CD14-positive monocyte (primary cell): Measurements from ENCODE around the gene CDA. TPM values are rescaled to one million over a fixed set of nuclear protein-coding genes. Genes with fewer than 3 reads are reported as not detected.

Source experiments
- DNase-seq, 3 donors: peaks; one replicate each; pipeline ENCODE4 v3.0.0-alpha.2; 2011 to 2022
- H2AFZ ChIP-seq: 2 replicates; pipeline ENCODE4 v1.6.0; 2012; ENCODE audit warnings: mild to moderate bottlenecking, low read depth, low read length, inconsistent platforms; ENCODE audit not compliant: insufficient read depth, poor library complexity, severe bottlenecking
- H3K27ac ChIP-seq, 2 donors: 1 replicate in 1 of 2; 2 replicates in 1 of 2; pipeline ENCODE4 v1.5.1; 2012 to 2013; ENCODE audit warnings: low read length in 2 of 2, control low read depth in 1 of 2, inconsistent platforms in 1 of 2, low read depth in 1 of 2, mild to moderate bottlenecking in 1 of 2
- H3K27me3 ChIP-seq, 2 donors: one replicate each; pipeline versions ENCODE4 v1.6.0 to v1.6.1; 2011 to 2013; ENCODE audit warnings: low read length in 2 of 2; ENCODE audit not compliant: control insufficient read depth in 2 of 2, insufficient read depth in 2 of 2
- H3K36me3 ChIP-seq, 2 donors: replicated peaks in 1 of 2; 1 replicate in 1 of 2; 2 replicates in 1 of 2; pipeline versions ENCODE4 v1.5.1 to v1.6.1; 2012 to 2013; ENCODE audit warnings: low read length in 2 of 2, control low read depth in 1 of 2, inconsistent platforms in 1 of 2, mild to moderate bottlenecking in 1 of 2; ENCODE audit not compliant: insufficient read depth in 2 of 2, control insufficient read depth in 1 of 2
- H3K4me1 ChIP-seq, 2 donors: 1 replicate in 1 of 2; 2 replicates in 1 of 2; pipeline versions ENCODE4 v1.5.1 to v1.6.1; 2012 to 2013; ENCODE audit warnings: low read length in 2 of 2, control low read depth in 1 of 2, inconsistent platforms in 1 of 2, mild to moderate bottlenecking in 1 of 2, moderate library complexity in 1 of 2; ENCODE audit not compliant: insufficient read depth in 2 of 2, control insufficient read depth in 1 of 2
- H3K4me2 ChIP-seq: replicated peaks from 2 replicates; pipeline ENCODE3; 2012; ENCODE audit warnings: low read length, moderate library complexity, mild to moderate bottlenecking; ENCODE audit not compliant: poor library complexity, severe bottlenecking; ENCODE audit errors: extremely low read depth
- H3K4me3 ChIP-seq, 3 experiments: fragments of 200-600 bp in 1 of 3; sonication (generic) in 1 of 3; replicated peaks in 1 of 3; 1 replicate in 2 of 3; 2 replicates in 1 of 3; pipeline ENCODE4 v1.5.1; 2011 to 2013; ENCODE audit warnings: low read length in 3 of 3, mild to moderate bottlenecking in 3 of 3, control low read depth in 2 of 3, low read depth in 2 of 3, inconsistent platforms in 1 of 3, moderate library complexity in 1 of 3
- H3K79me2 ChIP-seq: 2 replicates; pipeline ENCODE4 v1.6.0; 2012; ENCODE audit warnings: mild to moderate bottlenecking, control low read depth, inconsistent platforms, low read length, moderate library complexity; ENCODE audit not compliant: insufficient read depth
- H3K9ac ChIP-seq: 2 replicates; pipeline ENCODE4 v1.6.0; 2017; ENCODE audit warnings: low read length, mild to moderate bottlenecking; ENCODE audit not compliant: insufficient read depth, poor library complexity, severe bottlenecking
- H3K9me3 ChIP-seq, 2 donors: replicated peaks in 1 of 2; 1 replicate in 1 of 2; 2 replicates in 1 of 2; pipeline versions ENCODE4 v1.5.1 to v1.6.1; 2012 to 2013; ENCODE audit warnings: low read length in 2 of 2, control low read depth in 1 of 2; ENCODE audit not compliant: control insufficient read depth in 1 of 2, insufficient read depth in 1 of 2
- H4K20me1 ChIP-seq: 2 replicates; pipeline ENCODE4 v1.6.0; 2012; ENCODE audit warnings: mild to moderate bottlenecking, low read length, control low read depth, moderate library complexity; ENCODE audit not compliant: insufficient read depth
- H3K27ac Mint-ChIP-seq, 7 donors: one replicate each; pipeline ENCODE4 v1.8.0; 2020; ENCODE audit warnings: mild to moderate bottlenecking in 7 of 7, mixed read lengths in 7 of 7, moderate library complexity in 6 of 7, inconsistent platforms in 2 of 7
- H3K27me3 Mint-ChIP-seq, 3 donors: one replicate each; pipeline ENCODE4 v1.8.0; 2021 to 2022; ENCODE audit warnings: low read depth in 3 of 3, mild to moderate bottlenecking in 3 of 3, mixed read lengths in 3 of 3, moderate library complexity in 3 of 3, inconsistent platforms in 1 of 3
- H3K36me3 Mint-ChIP-seq, 2 donors: one replicate each; pipeline ENCODE4 v1.8.0; 2020; ENCODE audit warnings: mixed read lengths in 2 of 2, inconsistent platforms in 1 of 2, mild to moderate bottlenecking in 1 of 2
- H3K4me1 Mint-ChIP-seq: one replicate; pipeline ENCODE4 v1.8.0; 2020; ENCODE audit warnings: mild to moderate bottlenecking, mixed read lengths
- H3K4me3 Mint-ChIP-seq, 2 donors: one replicate each; pipeline ENCODE4 v1.8.0; 2020; ENCODE audit warnings: mild to moderate bottlenecking in 2 of 2, mixed read lengths in 2 of 2, moderate library complexity in 1 of 2
- H3K9me3 Mint-ChIP-seq, 7 donors: one replicate each; pipeline ENCODE4 v1.8.0; 2020 to 2022; ENCODE audit warnings: mixed read lengths in 7 of 7, mild to moderate bottlenecking in 6 of 7, moderate library complexity in 6 of 7, inconsistent platforms in 2 of 7
- WGBS: methylation state at CpG from one replicate; pipeline ENCODE4 v1.1.5; 2013; ENCODE audit warnings: missing lambda C conversion rate; ENCODE audit not compliant: insufficient coverage; 5-methylcytosine and 5-hydroxymethylcytosine counted together
- intact Hi-C, 2 donors: fragments of 100-400 bp; cut with micrococcal nuclease; formaldehyde crosslinking; loops; one replicate each; pipeline versions ENCODE4 v1.15.0 to v1.15.1; 2023
- polyA plus RNA-seq, 3 donors: library from polyadenylated mRNA; depleted of rRNA in 1 of 3; unstranded in 2 of 3; stranded (reverse) in 1 of 3; fragments of 300-500 nt in 2 of 3; fragments of >200 nt in 1 of 3; fragmentation: Illumina TruSeq in 2 of 3; gene quantifications; 1 replicate in 2 of 3; 2 replicates in 1 of 3; pipeline ENCODE4 v1.2.3, GENCODE V29; 2012 to 2021
- TF ChIP-seq, protein P1 (sequence below): fragments of 200-600 bp; IDR thresholded peaks from one replicate; pipeline ENCODE4 v1.8.0; 2022; ENCODE audit warnings: antibody characterized with exemption, mild to moderate bottlenecking

The CDA gene
- polyA plus RNA-seq, 3 donors = 113 to 348 (median 217) TPM

DNA sequence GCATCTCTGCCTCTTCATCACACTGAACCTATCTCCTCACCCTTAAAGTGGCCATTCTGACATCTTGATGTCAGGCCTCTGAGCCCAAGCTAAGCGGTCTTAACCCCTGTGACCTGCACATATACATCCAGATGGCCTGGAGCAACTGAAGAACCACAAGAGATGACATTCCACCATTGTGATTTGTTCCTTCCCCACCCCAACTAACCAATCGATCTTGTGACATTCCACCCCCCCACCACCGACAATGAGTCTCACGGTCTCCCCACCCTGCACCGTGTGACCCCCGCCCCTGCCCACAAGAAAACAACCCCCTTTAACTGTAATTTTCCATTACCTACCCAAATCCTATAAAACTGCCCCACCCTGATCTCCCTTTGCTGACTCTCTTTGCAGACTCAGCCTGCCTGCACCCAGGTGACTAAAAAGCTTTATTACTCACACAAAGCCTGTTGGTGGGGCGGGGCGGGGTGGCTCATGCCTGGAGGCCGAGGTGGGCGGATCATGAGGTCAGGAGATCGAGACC lies 23.4 kb downstream of the CDA start:
- H4K20me1 ChIP-seq = peaks cover 77% of the 10 kb centered on the region
- no peaks in the 10 kb centered on the region for H3K4me1 ChIP-seq
- no peak overlapping the region for H2AFZ ChIP-seq
- WGBS = 98% methylated on average over 6 of the region's 11 CpGs
- no peaks in the 10 kb centered on the region for H3K9me3 Mint-ChIP-seq
- peaks cover 73 to 90% of the 10 kb centered on the region in 2 donors for H3K36me3 Mint-ChIP-seq
- H3K27ac Mint-ChIP-seq = peak overlapping the region in 2 of 7 donors; percentile 15 to 30
- peaks cover 0 to 2% (median 2%) of the 10 kb centered on the region in 3 donors for H3K27me3 Mint-ChIP-seq
- H3K4me2 ChIP-seq = no peak overlapping the region
- H3K4me3 Mint-ChIP-seq = no peak overlapping the region
- TF ChIP-seq, protein P1, sequence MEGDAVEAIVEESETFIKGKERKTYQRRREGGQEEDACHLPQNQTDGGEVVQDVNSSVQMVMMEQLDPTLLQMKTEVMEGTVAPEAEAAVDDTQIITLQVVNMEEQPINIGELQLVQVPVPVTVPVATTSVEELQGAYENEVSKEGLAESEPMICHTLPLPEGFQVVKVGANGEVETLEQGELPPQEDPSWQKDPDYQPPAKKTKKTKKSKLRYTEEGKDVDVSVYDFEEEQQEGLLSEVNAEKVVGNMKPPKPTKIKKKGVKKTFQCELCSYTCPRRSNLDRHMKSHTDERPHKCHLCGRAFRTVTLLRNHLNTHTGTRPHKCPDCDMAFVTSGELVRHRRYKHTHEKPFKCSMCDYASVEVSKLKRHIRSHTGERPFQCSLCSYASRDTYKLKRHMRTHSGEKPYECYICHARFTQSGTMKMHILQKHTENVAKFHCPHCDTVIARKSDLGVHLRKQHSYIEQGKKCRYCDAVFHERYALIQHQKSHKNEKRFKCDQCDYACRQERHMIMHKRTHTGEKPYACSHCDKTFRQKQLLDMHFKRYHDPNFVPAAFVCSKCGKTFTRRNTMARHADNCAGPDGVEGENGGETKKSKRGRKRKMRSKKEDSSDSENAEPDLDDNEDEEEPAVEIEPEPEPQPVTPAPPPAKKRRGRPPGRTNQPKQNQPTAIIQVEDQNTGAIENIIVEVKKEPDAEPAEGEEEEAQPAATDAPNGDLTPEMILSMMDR = no peak
- no peaks in the 10 kb centered on the region for H3K9me3 ChIP-seq
- no peak overlapping the region for H3K9ac ChIP-seq
- peaks cover 37% of the 10 kb centered on the region for H3K79me2 ChIP-seq
- no peak overlapping the region for H3K27ac ChIP-seq
- no peak overlapping the region for H3K4me3 ChIP-seq
- intact Hi-C loops = no loop called here
- no peaks in the 10 kb centered on the region for H3K27me3 ChIP-seq
- H3K36me3 ChIP-seq = peaks cover 73 to 96% of the 10 kb centered on the region in 2 donors
- H3K4me1 Mint-ChIP-seq = peaks cover under 1% of the 10 kb centered on the region
- no peak for DNase-seq

DNA sequence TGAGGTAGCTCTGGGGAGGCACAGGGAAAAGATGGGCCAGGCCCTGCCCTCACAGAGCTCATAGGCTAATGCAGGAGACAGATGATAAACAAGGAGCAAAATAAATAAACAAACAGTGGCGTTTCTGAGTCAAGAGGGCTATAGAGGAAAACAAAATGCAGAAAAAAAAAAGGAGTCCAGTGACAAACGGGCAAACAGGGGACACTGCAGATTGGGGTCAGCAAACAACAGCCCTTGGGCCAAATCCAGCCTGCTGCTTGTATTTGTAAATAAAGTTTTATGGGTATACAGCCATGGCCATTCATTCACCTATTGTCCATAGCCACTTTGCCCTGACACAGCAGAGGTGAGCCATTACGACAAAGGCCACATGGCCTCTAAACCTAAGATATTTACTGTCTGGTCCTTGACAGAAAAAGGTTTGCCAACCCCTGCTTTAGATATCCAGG lies 25.3 kb downstream of the CDA start:
- no CpG with 5 or more reads among the region's 3 CpGs for WGBS
- TF ChIP-seq, protein P1 = no peak
- Histone ChIP-seq H3K9me3 (no peaks in the 10 kb centered on the region), H3K4me2 (no peak overlapping the region), H3K27me3 (no peaks in the 10 kb centered on the region), H3K4me3 (no peak overlapping the region), H3K79me2 (peaks cover 22% of the 10 kb centered on the region), H3K4me1 (no peaks in the 10 kb centered on the region), H3K9ac (no peak overlapping the region), H2AFZ (no peak overlapping the region), H4K20me1 (peaks cover 83% of the 10 kb centered on the region), H3K36me3 (peaks cover 73 to 94% of the 10 kb centered on the region in 2 donors), H3K27ac (peak overlapping the region in 1 of 2 donors; percentile 0)
- Mint-ChIP-seq H3K4me1 (no peaks in the 10 kb centered on the region), H3K4me3 (no peak overlapping the region), H3K9me3 (no peaks in the 10 kb centered on the region), H3K27ac (peak overlapping the region in 2 of 7 donors; percentile 10 to 39), H3K27me3 (no peaks in the 10 kb centered on the region), H3K36me3 (peaks cover 72 to 92% of the 10 kb centered on the region in 2 donors)
- DNase-seq = no peak
- intact Hi-C loops = no loop called here
